ENCODE results near the gene ADD1.

ADD1 gene

GRCh38 chr4:2822461-2823300 lies 21.0 kb upstream of the ADD1 start:
- DNase-seq (ENCODE audit: low read depth in 1 of 2, low spot score in 1 of 2) = no peak

- no peak for DNase-seq (ENCODE audit: low read depth in 1 of 2, low spot score in 1 of 2)
These were observed 20.4 kb upstream of the ADD1 start for GRCh38 chr4:2823301-2823670.

- no peak for DNase-seq (ENCODE audit: low read depth in 1 of 2, low spot score in 1 of 2)
These were observed 19.8 kb upstream of the ADD1 start for GRCh38 chr4:2823671-2824328.

GRCh38 chr4:2824329-2824835 lies 19.3 kb upstream of the ADD1 start:
- no peak for DNase-seq (ENCODE audit: low read depth in 1 of 2, low spot score in 1 of 2)

- no peak for DNase-seq (ENCODE audit: low read depth in 1 of 2, low spot score in 1 of 2)
These were observed 18.7 kb upstream of the ADD1 start for GRCh38 chr4:2824836-2825381.

GRCh38 chr4:2825740-2826139 lies 17.9 kb upstream of the ADD1 start:
- no peak for DNase-seq (ENCODE audit: low read depth in 1 of 2, low spot score in 1 of 2)

- no peak for DNase-seq (ENCODE audit: low read depth in 1 of 2, low spot score in 1 of 2)
These were observed 16.4 kb upstream of the ADD1 start for GRCh38 chr4:2827071-2827873.

GRCh38 chr4:2827874-2828751 lies 15.5 kb upstream of the ADD1 start:
- DNase-seq (ENCODE audit: low read depth in 1 of 2, low spot score in 1 of 2) = no peak

- no peak for DNase-seq (ENCODE audit: low read depth in 1 of 2, low spot score in 1 of 2)
These were observed 14.9 kb upstream of the ADD1 start for GRCh38 chr4:2828758-2829181.

- no peak for DNase-seq (ENCODE audit: low read depth in 1 of 2, low spot score in 1 of 2)
These were observed 14.2 kb upstream of the ADD1 start for GRCh38 chr4:2829321-2829932.

GRCh38 chr4:2829933-2830451 lies 13.7 kb upstream of the ADD1 start:
- no peak for DNase-seq (ENCODE audit: low read depth in 1 of 2, low spot score in 1 of 2)

- DNase-seq (ENCODE audit: low read depth in 1 of 2, low spot score in 1 of 2) = no peak
These were observed 12.7 kb upstream of the ADD1 start for GRCh38 chr4:2830632-2831610.

GRCh38 chr4:2831611-2832308 lies 11.9 kb upstream of the ADD1 start:
- DNase-seq (ENCODE audit: low read depth in 1 of 2, low spot score in 1 of 2) = no peak

- DNase-seq (ENCODE audit: low read depth in 1 of 2, low spot score in 1 of 2) = no peak
These were observed 11.2 kb upstream of the ADD1 start for GRCh38 chr4:2832309-2832980.

GRCh38 chr4:2832981-2833670 lies 10.5 kb upstream of the ADD1 start:
- no peak for DNase-seq (ENCODE audit: low read depth in 1 of 2, low spot score in 1 of 2)

- DNase-seq (ENCODE audit: low read depth in 1 of 2, low spot score in 1 of 2) = no peak
These were observed 10.0 kb upstream of the ADD1 start for GRCh38 chr4:2833671-2834000.
